Activated effector memory CD4-positive, alpha-beta T cell treated with anti-CD3 and anti-CD28 coated beads, Interleukin-2, amount 50 U/mL, for 16 hours (primary cell): ENCODE data around the gene C1orf226.
"Not testable (repeated sequence)": the region's sequence is repeated elsewhere in the genome, so short reads cannot be mapped to it uniquely, and the experiment has no call there.

ENCODE experiments used
- DNase-seq: peaks from one replicate; pipeline ENCODE4 v3.0.0-alpha.2; 2020

The C1orf226 gene

DNA sequence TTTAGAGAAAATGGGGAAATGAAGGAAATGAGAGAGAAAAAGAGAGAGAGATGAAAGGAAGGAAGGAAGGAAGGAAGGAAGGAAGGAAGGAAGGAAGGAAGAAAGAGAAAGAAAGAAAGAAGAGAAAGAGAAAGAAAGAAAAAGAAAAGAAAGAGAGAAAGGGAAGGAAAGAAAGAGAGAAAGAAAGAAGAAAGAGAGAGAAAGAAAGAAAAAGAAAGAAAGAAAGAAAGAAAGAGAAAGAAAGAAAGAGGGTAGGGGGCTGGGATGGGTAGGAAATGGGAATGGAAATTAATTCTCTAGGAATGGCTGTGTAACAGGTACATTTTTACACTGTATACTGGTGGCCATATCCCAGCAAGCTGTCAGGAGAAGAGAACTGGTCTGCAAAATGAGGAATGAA is 34.7 kb downstream of the C1orf226 start:
- no peak for DNase-seq

DNA sequence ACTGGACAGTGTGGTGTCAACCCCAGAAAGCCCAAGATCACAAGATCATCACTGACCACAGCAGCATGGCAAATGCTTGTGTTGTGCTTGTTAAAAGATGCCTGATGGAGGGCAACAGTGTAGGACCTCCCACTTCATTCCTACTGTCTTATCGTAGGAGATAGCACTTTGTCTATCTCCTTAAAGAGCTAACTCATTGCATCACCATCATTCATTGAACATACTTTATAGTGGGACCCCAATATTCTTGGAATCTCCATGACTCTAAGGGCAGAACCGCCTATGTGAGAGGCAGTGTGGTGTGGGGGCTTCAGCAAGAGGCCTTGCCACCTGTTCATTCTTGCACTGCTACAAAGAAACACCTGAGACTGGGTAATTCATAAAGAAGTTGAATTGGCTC is 35.4 kb downstream of the C1orf226 start:
- no peak for DNase-seq

DNA sequence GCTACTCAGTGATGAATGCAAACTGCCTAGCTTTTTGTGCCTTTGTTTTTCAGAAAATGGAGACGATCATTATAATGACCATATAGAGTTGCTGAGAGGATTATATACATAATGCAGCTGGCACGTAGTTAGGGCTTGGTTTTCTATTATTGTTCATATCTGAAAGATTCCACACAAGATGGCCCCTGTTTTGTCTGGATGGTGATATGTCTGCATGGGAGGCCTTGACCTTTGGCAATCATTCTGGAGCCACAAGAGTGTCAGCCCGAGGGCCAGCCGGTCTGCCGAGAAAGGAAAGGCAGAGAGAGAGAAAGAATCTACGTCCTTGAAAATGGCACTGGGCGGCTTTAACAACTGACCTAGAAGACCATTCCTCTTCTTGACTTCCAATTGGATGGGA is 36.1 kb downstream of the C1orf226 start:
- DNase-seq, result no peak

DNA sequence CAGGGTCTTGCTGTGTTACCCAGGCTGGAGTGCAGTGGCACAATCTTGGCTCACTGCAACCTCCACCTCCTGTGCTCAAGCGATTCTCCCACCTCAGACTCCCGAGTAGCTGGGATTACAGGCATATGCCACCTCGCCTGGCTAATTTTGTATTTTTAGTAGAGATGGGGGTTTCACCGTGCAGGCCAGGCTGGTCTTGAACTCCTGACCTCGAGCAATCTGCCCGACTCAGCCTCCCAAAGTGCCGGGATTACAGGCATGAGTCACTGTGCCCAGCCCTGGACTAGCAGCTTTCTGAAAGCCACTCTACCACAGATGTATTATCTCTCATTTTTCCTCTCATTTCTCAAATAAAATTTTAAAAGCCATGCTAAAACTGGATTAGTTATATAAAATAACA is 37.1 kb downstream of the C1orf226 start:
- not testable (repeated sequence) for DNase-seq

DNA sequence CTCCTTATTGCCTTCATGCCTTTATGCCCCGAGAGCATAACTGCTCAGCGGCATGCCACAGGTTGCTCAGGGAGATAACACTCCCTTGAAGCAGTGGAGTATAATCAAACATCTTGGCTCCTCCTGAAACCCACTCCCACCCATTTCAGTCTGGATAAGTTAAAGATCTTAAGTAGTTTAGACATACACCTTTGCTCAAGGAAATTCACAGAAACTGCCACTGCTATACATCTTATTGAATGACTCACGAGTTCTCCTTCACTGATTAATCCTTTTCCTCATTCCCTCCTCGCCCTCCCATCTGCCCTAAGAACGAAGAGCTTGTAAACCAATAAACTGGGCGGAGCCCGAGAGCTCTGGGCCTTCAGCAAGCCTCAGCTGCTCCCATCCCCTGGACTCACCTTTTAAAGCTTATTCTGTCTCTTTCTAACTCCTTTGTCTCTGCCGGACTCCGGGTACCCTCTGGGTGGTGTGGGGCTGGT is 38.0 kb downstream of the C1orf226 start:
- DNase-seq, result not testable (repeated sequence)

DNA sequence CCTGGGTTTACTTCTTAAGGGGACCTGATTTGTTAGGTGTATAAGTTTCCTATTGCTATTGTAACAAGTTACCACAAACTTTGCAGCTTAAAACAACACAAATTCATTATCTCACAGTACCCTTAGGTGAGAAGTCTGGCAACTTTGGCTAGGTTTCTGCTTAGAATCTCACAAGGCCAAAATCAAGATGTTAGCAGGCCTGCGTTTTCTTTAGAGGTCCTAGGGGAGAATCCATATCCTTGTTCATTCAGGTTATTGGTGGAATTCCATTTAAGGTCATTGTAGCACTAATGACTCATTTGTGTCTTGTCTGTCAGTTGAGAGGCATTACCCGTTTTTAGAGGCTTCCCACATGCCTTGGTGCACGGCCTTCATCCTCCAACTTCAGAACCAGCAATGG is 38.6 kb downstream of the C1orf226 start:
- no peak for DNase-seq

DNA sequence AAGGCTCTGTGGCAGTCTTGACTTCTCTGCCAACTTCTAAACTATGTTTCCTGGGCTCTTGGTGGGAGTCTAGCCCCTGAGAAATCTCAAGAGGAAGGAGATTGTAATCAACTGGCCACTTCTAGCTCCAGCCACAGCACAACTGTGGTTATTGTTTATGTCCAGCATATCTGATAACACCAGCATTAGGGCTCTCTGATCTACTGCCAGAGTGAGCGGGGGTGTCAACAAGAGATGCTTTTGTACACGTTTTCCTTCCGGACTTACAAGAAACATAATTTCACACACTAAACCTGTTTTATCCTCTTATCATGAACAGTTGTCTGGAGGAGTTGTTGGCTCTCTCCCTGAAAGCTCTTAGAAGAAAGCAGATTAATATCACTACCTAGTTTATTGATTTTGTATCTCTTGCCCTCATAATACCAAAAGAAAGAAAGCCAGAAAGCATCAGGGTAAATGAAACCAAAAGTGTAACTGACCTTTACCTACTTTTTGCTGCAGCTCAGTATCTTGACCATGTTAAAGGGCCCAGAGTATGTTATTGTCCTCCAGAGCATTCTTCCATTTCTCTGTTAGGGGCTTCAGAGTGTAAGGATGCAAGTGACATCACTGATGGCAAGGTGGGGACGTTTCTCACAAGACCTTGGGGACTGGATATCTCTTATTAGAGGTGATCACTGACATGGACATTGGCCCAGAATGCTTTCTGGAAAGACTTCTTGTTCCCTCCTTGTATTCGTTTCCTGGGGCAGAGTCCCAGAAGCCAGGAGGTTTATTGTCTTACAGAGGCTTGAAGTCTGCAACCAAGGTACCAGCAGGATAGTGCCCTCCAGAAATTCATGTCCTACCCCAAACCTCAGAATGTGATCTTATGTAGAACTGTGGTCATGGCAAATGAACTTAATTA is 40.0 kb downstream of the C1orf226 start:
- DNase-seq, result no peak

DNA sequence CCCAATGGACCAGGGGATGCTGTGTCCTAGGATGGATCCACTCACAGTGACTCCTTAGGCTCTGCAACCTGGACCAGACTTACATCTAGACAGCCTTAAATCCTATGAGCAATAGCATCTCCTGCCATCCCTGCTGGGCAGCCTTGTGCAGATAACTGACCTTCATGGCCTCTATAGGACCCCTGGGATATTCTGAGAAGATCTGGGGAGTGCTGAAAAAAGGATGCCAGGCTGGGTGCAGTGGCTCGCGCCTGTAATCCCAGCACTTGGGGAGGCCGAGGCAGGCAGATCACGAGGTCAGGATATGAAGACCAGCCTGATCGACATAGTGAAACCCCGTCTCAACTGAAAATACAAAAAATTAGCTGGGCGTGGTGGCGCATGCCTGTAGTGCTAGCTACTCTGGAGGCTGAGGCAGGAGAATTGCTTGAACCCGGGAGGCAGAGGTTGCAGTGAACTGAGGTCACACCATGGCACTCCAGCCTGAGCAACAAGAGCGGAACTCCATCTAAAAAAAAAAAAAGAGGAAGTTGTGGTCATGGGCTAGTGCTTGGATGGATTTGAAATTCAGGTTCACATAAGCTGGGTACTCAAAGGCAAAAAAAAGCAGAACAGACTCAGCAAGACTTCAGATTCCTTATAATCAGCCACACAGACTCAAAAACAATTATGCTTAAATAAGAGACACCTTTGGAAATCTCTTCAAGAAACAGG is 41.3 kb downstream of the C1orf226 start:
- no peak for DNase-seq

DNA sequence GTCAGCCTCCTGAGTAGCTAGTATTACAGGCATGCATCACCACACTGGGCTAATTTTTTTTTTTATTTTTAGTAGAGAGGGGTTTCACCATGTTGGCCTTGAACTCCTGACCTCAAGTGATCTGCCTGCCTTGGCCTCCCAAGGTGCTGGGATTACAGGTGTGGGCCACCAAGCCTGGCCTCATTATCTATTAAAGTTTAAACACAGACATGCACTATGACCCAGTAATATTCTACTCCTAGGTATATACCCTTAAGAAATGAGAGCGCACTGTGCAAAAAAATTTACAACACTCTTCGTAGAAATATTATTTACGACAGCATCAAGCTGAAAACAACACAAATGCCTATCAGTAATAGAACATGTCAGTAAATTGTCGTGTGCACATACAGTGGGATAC is 49.1 kb downstream of the C1orf226 start:
- no peak for DNase-seq

DNA sequence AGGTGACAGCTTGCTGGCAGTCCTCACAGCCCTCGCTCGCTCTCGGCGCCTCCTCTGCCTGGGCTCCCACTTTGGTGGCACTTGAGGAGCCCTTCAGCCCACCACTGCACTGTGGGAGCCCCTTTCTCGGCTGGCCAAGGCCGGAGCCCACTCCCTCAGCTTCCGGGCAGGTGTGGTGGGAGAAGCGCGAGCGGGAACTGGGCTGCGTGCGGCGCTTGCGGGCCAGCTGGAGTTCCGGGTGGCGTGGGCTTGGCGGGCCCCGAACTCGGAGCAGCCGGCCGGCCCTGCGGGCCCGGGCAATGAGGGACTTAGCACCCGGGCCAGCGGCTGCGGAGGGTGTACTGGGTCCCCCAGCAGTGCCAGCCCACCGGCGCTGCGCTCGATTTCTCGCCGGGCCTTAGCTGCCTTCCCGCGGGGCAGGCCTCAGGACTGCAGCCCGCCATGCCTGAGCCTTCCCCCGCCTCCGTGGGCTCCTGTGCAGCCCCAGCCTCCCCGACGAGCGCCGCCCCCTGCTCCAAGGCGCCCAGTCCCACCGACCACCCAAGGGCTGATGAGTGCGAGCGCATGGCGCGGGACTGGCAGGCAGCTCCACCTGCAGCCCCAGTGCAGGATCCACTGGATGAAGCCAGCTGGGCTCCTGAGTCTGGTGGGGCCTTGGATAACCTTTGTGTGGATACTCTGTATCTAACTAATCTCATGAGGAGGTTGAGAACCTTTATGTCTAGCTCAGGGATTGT is 51.6 kb downstream of the C1orf226 start:
- not testable (repeated sequence) for DNase-seq
